Neural progenitor cell (in vitro differentiated cells): Measurements from ENCODE around the gene CNPY4.

ENCODE experiments used
- EZH2phosphoT487 ChIP-seq: fragments of 200-600 bp; sonication (generic); IDR thresholded peaks from 2 replicates; pipeline ENCODE4 v1.6.1; 2017; ENCODE audit warnings: antibody characterized with exemption
- TF ChIP-seq, protein P1 (sequence below): fragments of 200-600 bp; sonication (generic); IDR thresholded peaks from 2 replicates; pipeline ENCODE4 v1.5.1; 2017; ENCODE audit warnings: antibody characterized with exemption, mild to moderate bottlenecking

DNA sequence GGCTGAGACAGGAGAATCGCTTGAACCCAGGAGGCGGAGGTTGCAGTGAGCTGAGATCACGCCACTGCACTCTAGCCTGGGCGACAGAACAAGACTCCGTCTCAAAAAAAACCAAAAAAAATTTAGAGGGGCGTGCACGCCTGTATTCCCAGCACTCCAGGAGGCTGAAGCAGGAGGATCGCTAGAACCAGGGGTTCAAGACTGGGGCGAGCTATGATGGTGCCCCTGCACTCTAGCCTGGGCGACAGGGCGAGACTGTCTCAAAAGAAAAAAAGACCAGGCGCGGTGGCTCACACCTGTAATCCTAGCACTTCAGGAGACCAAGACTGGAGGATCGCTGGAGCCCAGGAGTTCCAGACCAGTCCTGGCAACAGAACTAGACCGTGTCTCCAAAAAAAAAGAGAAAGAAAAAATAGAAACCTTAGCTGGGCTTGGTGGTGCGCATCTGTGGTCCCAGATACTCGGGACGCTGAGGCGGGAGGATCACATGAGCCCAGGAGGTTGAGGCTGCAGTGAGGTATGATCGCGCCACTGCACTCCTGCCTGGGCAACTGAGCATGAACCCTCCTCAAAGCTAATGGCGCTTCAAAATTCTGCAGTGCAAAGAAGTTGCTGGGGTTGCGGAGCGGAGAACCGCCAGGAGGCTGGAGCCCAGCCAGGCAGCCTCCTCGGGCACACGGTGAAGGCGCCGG, 7.0 kb downstream of the CNPY4 start:
- TF ChIP-seq, protein P1, sequence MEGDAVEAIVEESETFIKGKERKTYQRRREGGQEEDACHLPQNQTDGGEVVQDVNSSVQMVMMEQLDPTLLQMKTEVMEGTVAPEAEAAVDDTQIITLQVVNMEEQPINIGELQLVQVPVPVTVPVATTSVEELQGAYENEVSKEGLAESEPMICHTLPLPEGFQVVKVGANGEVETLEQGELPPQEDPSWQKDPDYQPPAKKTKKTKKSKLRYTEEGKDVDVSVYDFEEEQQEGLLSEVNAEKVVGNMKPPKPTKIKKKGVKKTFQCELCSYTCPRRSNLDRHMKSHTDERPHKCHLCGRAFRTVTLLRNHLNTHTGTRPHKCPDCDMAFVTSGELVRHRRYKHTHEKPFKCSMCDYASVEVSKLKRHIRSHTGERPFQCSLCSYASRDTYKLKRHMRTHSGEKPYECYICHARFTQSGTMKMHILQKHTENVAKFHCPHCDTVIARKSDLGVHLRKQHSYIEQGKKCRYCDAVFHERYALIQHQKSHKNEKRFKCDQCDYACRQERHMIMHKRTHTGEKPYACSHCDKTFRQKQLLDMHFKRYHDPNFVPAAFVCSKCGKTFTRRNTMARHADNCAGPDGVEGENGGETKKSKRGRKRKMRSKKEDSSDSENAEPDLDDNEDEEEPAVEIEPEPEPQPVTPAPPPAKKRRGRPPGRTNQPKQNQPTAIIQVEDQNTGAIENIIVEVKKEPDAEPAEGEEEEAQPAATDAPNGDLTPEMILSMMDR, result no peak
- TF ChIP-seq EZH2phosphoT487, result no peak
